Myocyte (in vitro differentiated cells): ENCODE data around the gene SRRM3. TPM values are rescaled to one million over a fixed set of nuclear protein-coding genes. Genes with fewer than 3 reads are reported as not detected.
"Not testable (repeated sequence)": the region's sequence is repeated elsewhere in the genome, so short reads cannot be mapped to it uniquely, and the experiment has no call there.

Experiments
- DNase-seq: peaks from one replicate; pipeline ENCODE4 v3.0.0-alpha.2; 2012; ENCODE audit warnings: low read depth
- polyA plus RNA-seq: library from polyadenylated mRNA; unstranded; fragments of >200 nt; gene quantifications from one replicate; pipeline ENCODE4 v1.2.1, GENCODE V29; 2012; ENCODE audit warnings: missing spikeins
- total RNA-seq: library from RNA; depleted of rRNA; stranded (reverse); fragments of >200 nt; gene quantifications from 2 replicates; pipeline ENCODE4 v1.2.3, GENCODE V29; 2014

The SRRM3 gene
- 2.8 TPM in 2 replicates for total RNA-seq
- 6.6 TPM for polyA plus RNA-seq

GRCh38 chr7:76201732-76202665 is at the start of gene SRRM3:
SRRM3 (plus strand) TSS chr7:76201896; CDS start chr7:76235067, 33,171 bp downstream.
- peak; percentile 74 for DNase-seq

GRCh38 chr7:76151932-76152331 is 49.8 kb upstream of the SRRM3 start:
- DNase-seq: no peak

GRCh38 chr7:76153571-76154230 is 48.0 kb upstream of the SRRM3 start:
- peak; percentile 49 for DNase-seq

GRCh38 chr7:76155938-76156337 is 45.8 kb upstream of the SRRM3 start:
- DNase-seq: peak; percentile 34

GRCh38 chr7:76156992-76157685 is 44.6 kb upstream of the SRRM3 start:
- DNase-seq: not testable (repeated sequence)

- DNase-seq: not testable (repeated sequence)
Observed at GRCh38 chr7:76158416-76158815, 43.3 kb upstream of the SRRM3 start.

GRCh38 chr7:76162416-76163170 is 39.1 kb upstream of the SRRM3 start:
- DNase-seq: not testable (repeated sequence)

GRCh38 chr7:76163812-76164211 is 37.9 kb upstream of the SRRM3 start:
- DNase-seq: not testable (repeated sequence)

GRCh38 chr7:76165106-76165972 is 36.4 kb upstream of the SRRM3 start:
- no peak for DNase-seq

GRCh38 chr7:76165973-76166403 is 35.7 kb upstream of the SRRM3 start:
- DNase-seq: no peak

GRCh38 chr7:76166404-76167255 is 35.1 kb upstream of the SRRM3 start:
- peak; percentile 99 for DNase-seq

- DNase-seq: no peak
Observed at GRCh38 chr7:76173566-76174205, 28.0 kb upstream of the SRRM3 start.

- DNase-seq: not testable (repeated sequence)
Observed at GRCh38 chr7:76176951-76177350, 24.7 kb upstream of the SRRM3 start.

- no peak for DNase-seq
Observed at GRCh38 chr7:76179686-76180085, 22.0 kb upstream of the SRRM3 start.

GRCh38 chr7:76182225-76182960 is 19.3 kb upstream of the SRRM3 start:
- no peak for DNase-seq

- DNase-seq: no peak
Observed at GRCh38 chr7:76185187-76185896, 16.4 kb upstream of the SRRM3 start.

- no peak for DNase-seq
Observed at GRCh38 chr7:76187272-76187671, 14.4 kb upstream of the SRRM3 start.
